ENCODE measurements around the gene MIP. TPM values are rescaled to one million over a fixed set of nuclear protein-coding genes. Genes with fewer than 3 reads are reported as not detected.

The MIP gene
- total and polyA plus RNA-seq, 2 of the 13 experiments (the other 11 are each of a cell fraction or from before 2014, with no cell fraction given): not detected

- TF ChIP-seq HMGXB3 (CRISPR knock-in tag; IDR thresholded peaks at IDR 0.05; ENCODE audit: borderline replicate concordance) (0 out of 2 replicates have a peak, but pooled peaks have one; percentile 47), ZNF263 (CRISPR knock-in tag; IDR thresholded peaks at IDR 0.05) (peak; percentile 57; the same call in 1 of the 2 replicates), ATM (IDR thresholded peaks at IDR 0.05; ENCODE audit: borderline replicate concordance) (no peak), PRDM10 (CRISPR knock-in tag; IDR thresholded peaks at IDR 0.05; ENCODE audit: low read depth) (peak; percentile 57; the same call in 1 of the 2 replicates), ZNF501 (CRISPR knock-in tag; IDR thresholded peaks at IDR 0.05) (peak; percentile 85), ZNF234 (CRISPR knock-in tag; conservative IDR thresholded peaks at IDR 0.05) (no peak), RFX3 (CRISPR knock-in tag; IDR thresholded peaks at IDR 0.05) (no peak), MED8 (CRISPR knock-in tag; IDR thresholded peaks at IDR 0.05; ENCODE audit: insufficient replicate concordance) (peak; percentile 82), MAFF (IDR thresholded peaks at IDR 0.05; ENCODE audit: low read depth, low read length) (no peak), SPEN (CRISPR knock-in tag; IDR thresholded peaks at IDR 0.05; ENCODE audit: low read depth) (peak; percentile 65; the same call in 1 of the 2 replicates), ZSCAN30 (CRISPR knock-in tag; IDR thresholded peaks at IDR 0.05) (no peak), NFYC (CRISPR knock-in tag; IDR thresholded peaks at IDR 0.05) (peak; percentile 28; the same call in 1 of the 2 replicates), KDM6A (CRISPR knock-in tag; IDR thresholded peaks at IDR 0.05; ENCODE audit: low read depth) (no peak), MTA3 (CRISPR knock-in tag; IDR thresholded peaks at IDR 0.05) (no peak), CEBPZ (IDR thresholded peaks at IDR 0.05; ENCODE audit: low read length) (no peak), ZNF691 (CRISPR knock-in tag; IDR thresholded peaks at IDR 0.05; ENCODE audit: borderline replicate concordance, low read depth) (peak; percentile 62; the same call in 1 of the 2 replicates), DMAP1 (CRISPR knock-in tag; IDR thresholded peaks at IDR 0.05) (peak; percentile 81), RBAK (CRISPR knock-in tag; IDR thresholded peaks at IDR 0.05) (no peak)
Measured at GRCh38 chr12:56448860-56449621, 5.4 kb downstream of the MIP start, which contains the start of gene TIMELESS (continued).

Measured in HepG2 (cell line).